Osteoblast (primary cell): ENCODE data around the gene GLRA1. TPM values are rescaled to one million over a fixed set of nuclear protein-coding genes. Genes with fewer than 3 reads are reported as not detected.

Source experiments
- DNase-seq: peaks from one replicate; pipeline ENCODE4 v3.0.0; 2011; ENCODE audit warnings: low spot score, mixed read lengths; ENCODE audit not compliant: insufficient read length; ENCODE audit errors: missing footprints
- H2AFZ ChIP-seq: 2 replicates; pipeline ENCODE4 v1.6.0; 2011; ENCODE audit warnings: mild to moderate bottlenecking, low read length
- H3K27ac ChIP-seq: 2 replicates; pipeline ENCODE4 v1.5.1; 2011; ENCODE audit warnings: mild to moderate bottlenecking, low read depth, low read length, moderate library complexity
- H3K27me3 ChIP-seq: 2 replicates; pipeline ENCODE4 v1.6.0; 2012; ENCODE audit warnings: mild to moderate bottlenecking, control low read depth, inconsistent platforms, low read length, moderate library complexity; ENCODE audit not compliant: insufficient read depth
- H3K36me3 ChIP-seq: 2 replicates; pipeline ENCODE4 v1.5.1; 2011; ENCODE audit warnings: mild to moderate bottlenecking, low read length, control low read depth, moderate library complexity; ENCODE audit not compliant: insufficient read depth
- H3K4me1 ChIP-seq: 2 replicates; pipeline ENCODE4 v1.5.1; 2011; ENCODE audit warnings: mild to moderate bottlenecking, low read length, control low read depth, moderate library complexity; ENCODE audit not compliant: insufficient read depth
- H3K4me2 ChIP-seq: 2 replicates; pipeline ENCODE4 v1.6.0; 2011; ENCODE audit warnings: mild to moderate bottlenecking, low read length; ENCODE audit not compliant: insufficient read depth
- H3K4me3 ChIP-seq: fragments of 200-600 bp; sonication (generic); 3 replicates; pipeline ENCODE4 v1.5.1; 2012; ENCODE audit warnings: mild to moderate bottlenecking, low read length, inconsistent platforms; ENCODE audit not compliant: insufficient read depth
- H3K79me2 ChIP-seq: 2 replicates; pipeline ENCODE4 v1.6.0; 2012; ENCODE audit warnings: mild to moderate bottlenecking, low read length, control low read depth, inconsistent platforms; ENCODE audit not compliant: insufficient read depth
- H3K9me3 ChIP-seq: 2 replicates; pipeline ENCODE4 v1.5.1; 2011; ENCODE audit warnings: low read depth, low read length, control low read depth
- H4K20me1 ChIP-seq: 2 replicates; pipeline ENCODE4 v1.6.0; 2012; ENCODE audit warnings: mild to moderate bottlenecking, low read length, control low read depth; ENCODE audit not compliant: insufficient read depth
- CTCF ChIP-seq: IDR thresholded peaks from 2 replicates; pipeline ENCODE4 v1.5.1; 2011; ENCODE audit warnings: mild to moderate bottlenecking, low read depth, low read length, moderate library complexity; ENCODE audit errors: extremely low read depth
- small RNA-seq: library from RNA; depleted of rRNA; stranded (forward); fragments of <200 nt; gene quantifications from one replicate; pipeline ENCODE3, GENCODE V24; 2012
- total RNA-seq: library from RNA; depleted of rRNA; stranded (reverse); fragments of >200 nt; gene quantifications from 2 replicates; pipeline ENCODE4 v1.2.3, GENCODE V29; 2012

Gene GLRA1
- total RNA-seq, 1 donor = not detected

DNA sequence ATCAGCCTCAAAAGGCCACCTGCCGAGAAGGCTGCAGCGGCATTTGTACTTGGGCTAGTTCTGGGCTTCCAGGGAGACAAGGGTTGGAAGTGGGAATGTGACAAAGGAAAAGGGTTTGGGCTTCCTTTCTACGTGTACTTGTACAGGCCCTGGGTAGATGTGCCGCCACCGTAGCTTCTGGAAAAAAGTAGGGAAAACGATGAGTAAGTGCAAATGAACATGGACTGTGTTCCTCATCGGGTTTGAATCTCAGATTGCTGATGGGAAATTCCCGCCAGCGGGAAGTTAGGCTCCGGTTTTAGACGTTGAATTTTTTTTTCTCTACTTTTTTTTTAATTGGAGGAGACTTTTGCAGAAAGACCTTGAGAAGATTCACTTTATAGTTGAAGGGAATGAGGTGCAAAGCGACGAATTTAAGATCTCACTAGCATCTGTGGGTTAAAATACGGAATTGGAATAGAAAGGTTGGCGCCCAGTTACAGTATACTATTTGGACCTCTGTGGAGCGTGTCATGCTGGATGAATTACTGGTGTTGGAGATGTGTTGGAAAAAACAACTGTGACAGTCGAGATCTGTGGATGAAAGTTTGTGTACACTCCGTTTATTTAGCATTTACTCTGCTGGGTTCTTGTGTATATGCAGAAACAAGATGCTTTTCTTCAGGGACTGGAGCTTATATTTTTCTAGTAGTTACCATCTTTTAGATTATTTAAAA lies 151.6 kb downstream of the GLRA1 start:
- Histone ChIP-seq H4K20me1 (peaks cover 53% of the 10 kb centered on the region), H2AFZ (peak overlapping the region; percentile 39), H3K36me3 (peaks cover 12% of the 10 kb centered on the region), H3K4me1 (peaks cover 35% of the 10 kb centered on the region), H3K27me3 (no peaks in the 10 kb centered on the region), H3K4me2 (peak overlapping the region; percentile 93), H3K27ac (peak overlapping the region; percentile 74), H3K9me3 (no peaks in the 10 kb centered on the region), H3K4me3 (peak overlapping the region; percentile 87), H3K79me2 (peaks cover 61% of the 10 kb centered on the region)
- DNase-seq = peak; percentile 77
- no peak for TF ChIP-seq CTCF

Small RNAs within 50 kb of the gene (small RNA-seq; reads per million reads assigned to genes)
- not detected for gene RNA5SP198

Other genes with a start within 250 kb of the GLRA1 start
- gene SPARC, start 237.9 kb downstream of the GLRA1 start, total RNA-seq = 4,046 and 4,600 TPM in 2 replicates
- 52.8 and 54.2 TPM in 2 replicates for gene ATOX1, start 166.2 kb downstream of the GLRA1 start, total RNA-seq
- 121 and 145 TPM in 2 replicates for gene G3BP1, start 152.9 kb downstream of the GLRA1 start, total RNA-seq